Measurements from ENCODE around the gene COL26A1. TPM values are rescaled to one million over a fixed set of nuclear protein-coding genes. Genes with fewer than 3 reads are reported as not detected.
"Not testable (repeated sequence)": the region's sequence is repeated elsewhere in the genome, so short reads cannot be mapped to it uniquely, and the experiment has no call there.

The COL26A1 gene
- polyA plus RNA-seq, 2 donors = not detected

DNA sequence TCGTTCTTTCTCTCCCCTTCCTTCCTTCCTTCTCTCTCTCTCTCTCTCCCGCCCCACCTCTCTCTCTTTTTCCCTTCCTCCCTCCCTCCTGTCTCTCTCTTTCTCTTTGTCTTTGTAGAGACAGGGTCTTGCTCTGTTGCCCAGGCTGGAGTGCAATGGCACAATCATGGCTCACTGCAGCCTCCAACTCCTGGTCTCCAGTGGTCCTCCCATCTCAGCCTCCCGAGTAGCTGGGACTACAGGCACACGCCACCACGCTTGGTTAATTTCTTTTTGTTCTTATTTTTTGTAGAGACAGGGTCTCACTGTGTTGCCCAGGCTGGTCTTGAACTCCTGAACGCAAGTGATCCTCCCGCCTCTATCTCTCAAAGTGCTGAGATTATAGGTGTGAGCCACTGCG is 71.5 kb downstream of the COL26A1 start:
- WGBS, 2 donors = 86 to 90% methylated on average over 8 of the region's 8 CpGs
- not testable (repeated sequence) for H3K27me3 ChIP-seq (ENCODE audit: control insufficient read depth in 1 of 2, insufficient read depth in 2 of 2, low read length in 2 of 2); H3K27ac ChIP-seq (ENCODE audit: low read depth in 2 of 2, low read length in 1 of 2); H3K36me3 ChIP-seq (ENCODE audit: control insufficient read depth in 2 of 2, insufficient read depth in 2 of 2, low read length in 1 of 2); H3K9me3 ChIP-seq (ENCODE audit: control insufficient read depth in 2 of 2, insufficient read depth in 1 of 2, low read depth in 1 of 2, low read length in 1 of 2); H3K4me1 ChIP-seq (ENCODE audit: control insufficient read depth in 2 of 2, insufficient read depth in 2 of 2, low read length in 1 of 2); H3K4me3 ChIP-seq (ENCODE audit: low read depth in 1 of 2, low read length in 2 of 2)

DNA sequence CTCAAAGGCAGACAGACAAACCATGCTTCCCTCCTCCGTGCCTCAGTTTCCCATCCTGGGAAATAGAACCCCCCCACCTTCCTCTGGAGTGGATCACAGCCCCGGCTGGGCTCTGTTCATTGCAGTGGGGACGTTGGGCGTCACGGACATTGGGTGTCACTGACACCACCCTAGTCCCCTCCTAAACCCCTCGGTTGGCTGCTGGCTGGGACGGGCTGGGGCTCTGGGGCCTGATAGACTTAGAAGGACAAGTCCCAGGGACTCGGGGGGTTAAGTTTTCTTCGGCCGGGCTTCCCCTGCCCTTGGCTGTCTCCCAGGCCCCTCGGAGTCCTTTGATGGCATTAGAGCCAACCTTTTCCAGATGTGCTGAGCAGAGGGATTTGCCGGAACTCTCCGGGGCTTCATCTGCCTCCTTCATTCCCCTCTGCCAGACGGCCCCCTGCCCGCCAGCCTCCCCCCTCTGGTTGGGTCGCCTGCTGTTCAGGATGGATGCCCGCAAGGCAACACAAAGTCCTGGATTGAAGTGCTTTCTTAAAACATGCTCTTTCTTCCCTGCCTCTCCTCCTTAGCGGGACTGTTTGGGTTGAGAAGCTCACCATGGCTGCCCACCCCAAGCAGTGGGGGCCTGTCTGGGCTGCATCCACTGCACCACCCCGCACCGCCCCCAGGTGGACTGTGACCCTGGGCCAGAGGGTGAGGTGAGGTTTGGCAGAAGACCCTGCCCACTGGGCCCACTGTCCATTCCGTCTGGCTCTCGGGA is 73.0 kb downstream of the COL26A1 start:
- no peaks in the 10 kb centered on the region for H3K36me3 ChIP-seq (ENCODE audit: control insufficient read depth in 2 of 2, insufficient read depth in 2 of 2, low read length in 1 of 2)
- WGBS, 2 donors = 46 to 54% methylated on average over 22 of the region's 22 CpGs
- H3K27me3 ChIP-seq (ENCODE audit: control insufficient read depth in 1 of 2, insufficient read depth in 2 of 2, low read length in 2 of 2) = peaks cover 0 to 8% of the 10 kb centered on the region in 2 donors
- no peak overlapping the region for H3K4me3 ChIP-seq (ENCODE audit: low read depth in 1 of 2, low read length in 2 of 2)
- no peak overlapping the region for H3K27ac ChIP-seq (ENCODE audit: low read depth in 2 of 2, low read length in 1 of 2)
- H3K4me1 ChIP-seq (ENCODE audit: control insufficient read depth in 2 of 2, insufficient read depth in 2 of 2, low read length in 1 of 2) = no peaks in the 10 kb centered on the region
- H3K9me3 ChIP-seq (ENCODE audit: control insufficient read depth in 2 of 2, insufficient read depth in 1 of 2, low read depth in 1 of 2, low read length in 1 of 2) = no peaks in the 10 kb centered on the region

DNA sequence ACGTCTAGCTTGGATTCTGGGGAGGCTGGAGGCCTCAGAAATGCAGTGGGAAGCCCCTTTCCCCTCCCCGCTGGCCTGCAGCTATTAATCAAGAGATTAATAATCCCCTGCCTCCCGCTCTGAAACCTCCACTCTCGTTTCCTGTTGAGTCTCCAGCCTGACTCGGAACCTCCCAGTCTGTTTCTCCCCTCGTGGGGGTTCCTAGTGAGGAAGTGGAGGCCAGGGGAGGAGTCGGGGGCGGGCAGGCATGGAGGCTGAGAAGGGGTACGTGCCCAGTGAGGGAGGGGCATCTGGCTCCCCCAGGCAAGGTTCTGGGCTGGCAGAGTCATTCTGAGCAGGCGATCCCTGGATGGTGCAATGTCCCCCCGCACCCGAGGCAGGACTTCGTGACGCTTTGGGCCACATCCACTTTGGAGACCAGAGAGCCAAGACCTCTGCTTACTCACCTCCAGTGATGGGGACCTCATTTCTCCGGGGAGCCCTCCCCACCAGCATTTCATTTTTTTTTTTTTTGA is 73.6 kb downstream of the COL26A1 start:
- Histone ChIP-seq H3K9me3 (ENCODE audit: control insufficient read depth in 2 of 2, insufficient read depth in 1 of 2, low read depth in 1 of 2, low read length in 1 of 2) (no peaks in the 10 kb centered on the region), H3K27me3 (ENCODE audit: control insufficient read depth in 1 of 2, insufficient read depth in 2 of 2, low read length in 2 of 2) (peaks cover 0 to 8% of the 10 kb centered on the region in 2 donors), H3K36me3 (ENCODE audit: control insufficient read depth in 2 of 2, insufficient read depth in 2 of 2, low read length in 1 of 2) (no peaks in the 10 kb centered on the region), H3K4me1 (ENCODE audit: control insufficient read depth in 2 of 2, insufficient read depth in 2 of 2, low read length in 1 of 2) (no peaks in the 10 kb centered on the region), H3K4me3 (ENCODE audit: low read depth in 1 of 2, low read length in 2 of 2) (no peak overlapping the region), H3K27ac (ENCODE audit: low read depth in 2 of 2, low read length in 1 of 2) (no peak overlapping the region)
- WGBS, 2 donors = 41 to 52% methylated on average over 15 of the region's 15 CpGs

DNA sequence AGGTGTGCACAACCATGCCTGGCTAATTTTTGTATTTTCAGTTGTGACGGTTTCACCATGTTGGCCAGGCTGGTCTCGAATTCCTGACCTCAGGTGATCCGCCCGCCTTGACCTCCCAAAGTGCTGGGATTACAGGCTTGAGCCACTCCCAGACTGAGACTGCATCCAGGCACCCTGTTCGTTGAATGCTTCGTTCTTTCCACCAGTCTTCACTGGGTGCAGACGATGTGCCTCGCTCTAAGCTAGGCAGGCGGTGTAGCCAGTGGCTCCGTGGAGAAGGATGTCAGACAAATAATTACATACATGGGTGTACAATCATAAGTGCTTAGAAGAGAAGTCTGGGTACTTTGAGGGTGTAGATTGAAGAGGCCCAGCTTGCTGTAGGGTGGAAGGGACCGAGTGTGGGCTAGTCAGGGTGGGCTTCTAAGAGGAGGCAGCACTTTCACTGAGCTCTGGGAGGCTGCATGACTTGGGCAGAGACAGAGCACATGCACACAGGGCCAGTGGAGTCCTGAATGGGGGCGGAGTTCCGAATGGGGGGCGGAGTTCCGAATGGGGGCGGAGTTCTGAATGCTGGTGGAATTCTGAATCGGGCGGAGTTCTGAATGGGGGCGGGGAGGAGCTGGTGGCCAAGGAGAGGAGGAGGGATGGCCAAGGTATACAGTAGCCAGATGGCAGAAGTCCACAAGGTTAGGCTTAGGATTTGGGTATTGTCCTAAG is 74.3 kb downstream of the COL26A1 start:
- Histone ChIP-seq H3K4me1 (ENCODE audit: control insufficient read depth in 2 of 2, insufficient read depth in 2 of 2, low read length in 1 of 2) (no peaks in the 10 kb centered on the region), H3K27me3 (ENCODE audit: control insufficient read depth in 1 of 2, insufficient read depth in 2 of 2, low read length in 2 of 2) (peaks cover 0 to 8% of the 10 kb centered on the region in 2 donors), H3K36me3 (ENCODE audit: control insufficient read depth in 2 of 2, insufficient read depth in 2 of 2, low read length in 1 of 2) (no peaks in the 10 kb centered on the region), H3K4me3 (ENCODE audit: low read depth in 1 of 2, low read length in 2 of 2) (no peak overlapping the region), H3K27ac (ENCODE audit: low read depth in 2 of 2, low read length in 1 of 2) (no peak overlapping the region), H3K9me3 (ENCODE audit: control insufficient read depth in 2 of 2, insufficient read depth in 1 of 2, low read depth in 1 of 2, low read length in 1 of 2) (no peaks in the 10 kb centered on the region)
- WGBS, 2 donors = 71 to 73% methylated on average over 19 of the region's 19 CpGs

DNA sequence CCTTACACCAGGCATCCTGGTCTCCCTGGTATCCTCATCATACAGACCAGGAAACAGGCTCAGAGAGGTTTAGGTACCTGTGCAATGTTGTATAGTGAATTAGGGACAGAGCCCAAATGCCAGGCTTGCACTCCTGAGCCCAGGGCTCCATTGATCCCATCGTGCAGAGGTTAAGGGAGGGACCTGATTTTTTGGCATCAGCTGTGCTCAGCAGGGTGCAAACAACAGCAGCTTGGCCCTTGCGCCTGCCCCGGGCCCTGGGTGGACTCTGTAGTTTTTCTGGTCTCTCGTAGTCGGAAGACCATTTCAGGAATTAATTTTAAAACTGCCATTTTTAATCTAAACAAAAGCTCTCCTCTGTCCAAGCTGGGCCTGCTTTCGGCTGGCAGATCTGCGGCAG is 79.2 kb downstream of the COL26A1 start:
- peaks cover 0 to 2% of the 10 kb centered on the region in 2 donors for H3K27me3 ChIP-seq (ENCODE audit: control insufficient read depth in 1 of 2, insufficient read depth in 2 of 2, low read length in 2 of 2)
- no peaks in the 10 kb centered on the region for H3K36me3 ChIP-seq (ENCODE audit: control insufficient read depth in 2 of 2, insufficient read depth in 2 of 2, low read length in 1 of 2)
- no peak overlapping the region for H3K4me3 ChIP-seq (ENCODE audit: low read depth in 1 of 2, low read length in 2 of 2)
- H3K4me1 ChIP-seq (ENCODE audit: control insufficient read depth in 2 of 2, insufficient read depth in 2 of 2, low read length in 1 of 2) = no peaks in the 10 kb centered on the region
- 57 to 65% methylated on average over 7 of the region's 7 CpGs for whole genome bisulfite sequencing, 2 donors
- H3K27ac ChIP-seq (ENCODE audit: low read depth in 2 of 2, low read length in 1 of 2) = no peak overlapping the region
- H3K9me3 ChIP-seq (ENCODE audit: control insufficient read depth in 2 of 2, insufficient read depth in 1 of 2, low read depth in 1 of 2, low read length in 1 of 2) = no peaks in the 10 kb centered on the region

DNA sequence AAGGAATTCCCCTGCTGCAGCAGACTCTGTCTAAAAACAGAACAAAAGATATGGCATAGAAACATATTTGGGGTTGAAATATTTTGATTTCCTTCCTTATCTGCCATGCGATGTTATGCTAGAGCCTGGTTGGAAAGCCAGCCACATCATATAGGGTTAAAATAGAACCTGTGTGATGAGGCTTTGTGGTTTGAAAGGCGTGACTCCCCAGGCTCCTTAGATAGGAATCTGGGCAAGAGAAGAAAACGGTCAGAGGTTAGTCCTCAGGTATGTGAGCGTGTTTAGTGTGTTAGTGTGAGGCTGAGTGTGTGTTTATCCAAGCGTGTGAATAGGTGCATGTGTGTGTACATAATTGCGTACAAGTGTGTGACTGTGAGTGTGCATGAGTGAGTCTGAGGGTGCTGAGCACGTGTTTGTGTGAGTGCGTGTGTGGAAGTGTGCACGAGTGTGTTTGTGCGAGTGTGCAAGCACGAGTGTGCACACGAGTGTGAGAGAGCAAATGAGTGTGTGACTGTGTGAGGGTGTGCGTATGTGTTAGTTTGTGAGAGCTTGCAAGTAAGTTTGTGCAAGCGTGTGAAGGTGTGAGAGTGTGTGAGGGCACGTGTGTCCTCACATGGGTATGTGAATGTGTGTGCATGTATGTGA is 79.9 kb downstream of the COL26A1 start:
- H3K27me3 ChIP-seq (ENCODE audit: control insufficient read depth in 1 of 2, insufficient read depth in 2 of 2, low read length in 2 of 2) = peaks cover 0 to 2% of the 10 kb centered on the region in 2 donors
- no peak overlapping the region for H3K27ac ChIP-seq (ENCODE audit: low read depth in 2 of 2, low read length in 1 of 2)
- H3K9me3 ChIP-seq (ENCODE audit: control insufficient read depth in 2 of 2, insufficient read depth in 1 of 2, low read depth in 1 of 2, low read length in 1 of 2) = no peaks in the 10 kb centered on the region
- H3K4me3 ChIP-seq (ENCODE audit: low read depth in 1 of 2, low read length in 2 of 2) = no peak overlapping the region
- no peaks in the 10 kb centered on the region for H3K4me1 ChIP-seq (ENCODE audit: control insufficient read depth in 2 of 2, insufficient read depth in 2 of 2, low read length in 1 of 2)
- H3K36me3 ChIP-seq (ENCODE audit: control insufficient read depth in 2 of 2, insufficient read depth in 2 of 2, low read length in 1 of 2) = no peaks in the 10 kb centered on the region
- 46 to 49% methylated on average over 15 of the region's 15 CpGs for WGBS, 2 donors

DNA sequence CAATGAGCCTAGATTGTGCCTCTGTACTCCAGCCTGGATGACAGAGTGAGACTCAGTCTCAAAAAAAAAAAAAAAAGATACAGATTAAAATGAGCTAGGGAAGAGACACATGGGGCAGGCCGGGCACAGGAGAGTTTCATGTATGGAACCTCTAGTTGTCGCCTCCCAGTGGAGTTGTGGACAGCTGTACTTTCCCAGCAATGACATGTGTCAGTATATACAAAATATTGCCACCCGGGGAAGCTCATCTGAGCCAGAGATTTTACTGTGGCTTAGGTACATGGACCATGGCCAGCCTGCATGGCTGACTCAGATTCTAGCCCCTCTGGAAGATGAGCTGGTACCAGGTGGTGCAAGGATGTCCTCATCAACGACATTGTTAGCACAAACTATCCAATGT is 87.4 kb downstream of the COL26A1 start:
- no peak overlapping the region for H3K4me3 ChIP-seq (ENCODE audit: low read depth in 1 of 2, low read length in 2 of 2)
- H3K9me3 ChIP-seq (ENCODE audit: control insufficient read depth in 2 of 2, insufficient read depth in 1 of 2, low read depth in 1 of 2, low read length in 1 of 2) = no peaks in the 10 kb centered on the region
- no peaks in the 10 kb centered on the region for H3K27me3 ChIP-seq (ENCODE audit: control insufficient read depth in 1 of 2, insufficient read depth in 2 of 2, low read length in 2 of 2)
- 78 to 84% methylated on average over 4 of the region's 4 CpGs for WGBS, 2 donors
- no peak overlapping the region for H3K27ac ChIP-seq (ENCODE audit: low read depth in 2 of 2, low read length in 1 of 2)
- H3K4me1 ChIP-seq (ENCODE audit: control insufficient read depth in 2 of 2, insufficient read depth in 2 of 2, low read length in 1 of 2) = no peaks in the 10 kb centered on the region
- no peaks in the 10 kb centered on the region for H3K36me3 ChIP-seq (ENCODE audit: control insufficient read depth in 2 of 2, insufficient read depth in 2 of 2, low read length in 1 of 2)

DNA sequence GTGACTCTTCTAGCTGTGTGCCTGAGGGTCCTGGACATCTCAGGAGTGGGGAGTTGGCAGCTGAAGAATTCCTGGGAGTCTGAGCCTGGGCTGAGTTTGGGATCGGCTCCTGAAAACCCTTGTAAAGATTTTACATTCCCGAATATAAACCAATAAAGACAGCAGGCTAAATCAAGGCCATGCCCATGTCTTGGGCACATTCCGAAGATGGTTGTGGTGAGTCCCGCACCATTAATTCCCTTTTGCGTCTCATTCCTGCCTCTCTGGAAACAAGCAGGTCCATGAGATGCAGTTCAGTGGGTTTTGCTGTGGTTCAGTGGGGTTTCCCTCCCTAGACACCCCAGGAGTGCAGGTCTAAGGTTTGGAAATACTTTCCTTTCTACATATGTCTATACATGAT is 90.9 kb downstream of the COL26A1 start:
- no peaks in the 10 kb centered on the region for H3K36me3 ChIP-seq (ENCODE audit: control insufficient read depth in 2 of 2, insufficient read depth in 2 of 2, low read length in 1 of 2)
- WGBS, 2 donors = 78 to 86% methylated on average over 5 of the region's 5 CpGs
- H3K27me3 ChIP-seq (ENCODE audit: control insufficient read depth in 1 of 2, insufficient read depth in 2 of 2, low read length in 2 of 2) = no peaks in the 10 kb centered on the region
- no peak overlapping the region for H3K4me3 ChIP-seq (ENCODE audit: low read depth in 1 of 2, low read length in 2 of 2)
- no peak overlapping the region for H3K27ac ChIP-seq (ENCODE audit: low read depth in 2 of 2, low read length in 1 of 2)
- H3K9me3 ChIP-seq (ENCODE audit: control insufficient read depth in 2 of 2, insufficient read depth in 1 of 2, low read depth in 1 of 2, low read length in 1 of 2) = no peaks in the 10 kb centered on the region
- no peaks in the 10 kb centered on the region for H3K4me1 ChIP-seq (ENCODE audit: control insufficient read depth in 2 of 2, insufficient read depth in 2 of 2, low read length in 1 of 2)

DNA sequence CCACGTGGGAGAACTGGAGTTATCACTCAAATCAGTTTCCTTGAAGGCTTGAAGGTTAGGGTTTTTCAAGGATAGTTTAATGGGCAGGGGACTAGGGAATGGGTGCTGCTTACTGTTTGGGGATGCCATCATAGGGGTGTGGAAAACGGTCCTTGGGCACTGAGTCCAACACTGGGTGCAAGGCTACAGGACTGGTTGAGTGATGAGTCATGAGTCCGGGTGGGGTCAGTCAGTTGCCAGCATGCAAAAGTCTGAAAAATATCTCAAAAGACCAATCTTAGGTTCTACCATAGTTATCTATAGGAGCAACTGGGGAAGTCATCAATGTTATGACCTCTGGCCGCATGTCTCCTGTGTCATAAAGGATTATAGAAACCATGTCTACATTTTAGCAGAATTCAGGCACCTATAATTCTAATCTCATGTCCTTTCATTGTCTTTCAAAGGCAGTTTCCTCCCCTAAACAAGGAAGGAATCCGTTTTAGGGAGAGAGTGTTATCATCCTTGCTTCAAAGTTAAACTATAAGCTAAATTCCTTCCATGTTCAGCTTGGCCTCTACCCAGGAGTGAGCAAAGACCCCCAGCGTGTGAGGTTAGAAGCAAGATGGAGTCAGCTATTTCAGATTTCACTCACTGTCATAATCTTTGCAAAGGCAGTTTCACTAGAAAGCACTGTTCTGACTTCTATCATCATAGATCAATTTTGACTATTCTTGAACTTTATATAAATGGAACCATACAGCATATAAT is 94.5 kb downstream of the COL26A1 start:
- 62 to 63% methylated on average over 6 of the region's 6 CpGs for WGBS, 2 donors
- Histone ChIP-seq H3K4me3 (ENCODE audit: low read depth in 1 of 2, low read length in 2 of 2) (no peak overlapping the region), H3K4me1 (ENCODE audit: control insufficient read depth in 2 of 2, insufficient read depth in 2 of 2, low read length in 1 of 2) (no peaks in the 10 kb centered on the region), H3K36me3 (ENCODE audit: control insufficient read depth in 2 of 2, insufficient read depth in 2 of 2, low read length in 1 of 2) (no peaks in the 10 kb centered on the region), H3K9me3 (ENCODE audit: control insufficient read depth in 2 of 2, insufficient read depth in 1 of 2, low read depth in 1 of 2, low read length in 1 of 2) (no peaks in the 10 kb centered on the region), H3K27me3 (ENCODE audit: control insufficient read depth in 1 of 2, insufficient read depth in 2 of 2, low read length in 2 of 2) (no peaks in the 10 kb centered on the region), H3K27ac (ENCODE audit: low read depth in 2 of 2, low read length in 1 of 2) (no peak overlapping the region)

All from esophagus (tissue), 2 donors.